Erythroblast (primary cell): ENCODE data around the gene MATK.

Experiments used
- GATA1 ChIP-seq: IDR thresholded peaks from 2 replicates; pipeline ENCODE4 v1.6.1; 2011; ENCODE audit warnings: low read depth, mild to moderate bottlenecking, control low read depth, low read length, moderate library complexity
- POLR2A ChIP-seq: IDR thresholded peaks from 2 replicates; pipeline ENCODE4 v1.6.1; 2011; ENCODE audit warnings: mild to moderate bottlenecking, low read length

- TF ChIP-seq POLR2A (no peak), GATA1 (no peak)
Measured at GRCh38 chr19:3736106-3736724, 50.0 kb downstream of the MATK start.
